ENCODE measurements around the gene ADAMTS14.

ADAMTS14 gene

DNA sequence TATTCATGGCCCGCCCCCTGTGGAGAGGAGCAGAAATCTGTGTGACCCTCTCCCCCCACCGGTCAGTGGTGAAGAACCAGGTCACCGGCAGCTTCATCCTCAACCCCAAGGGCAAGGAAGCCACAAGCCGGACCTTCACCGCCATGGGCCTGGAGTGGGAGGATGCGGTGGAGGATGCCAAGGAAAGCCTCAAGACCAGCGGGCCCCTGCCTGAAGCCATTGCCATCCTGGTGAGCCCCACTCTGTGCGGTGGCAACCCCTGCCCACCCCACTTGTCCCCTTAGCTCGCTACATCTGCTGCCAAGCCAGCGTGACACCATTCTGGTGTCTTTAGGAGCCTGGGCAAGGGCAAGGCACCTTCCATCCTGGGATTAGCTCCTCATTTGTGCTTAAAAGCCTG, 77.5 kb downstream of the ADAMTS14 start:
- no peaks in the 10 kb centered on the region for H3K9me3 ChIP-seq (ENCODE audit: control insufficient read depth in 1 of 2, low read length in 2 of 2)
- H3K36me3 ChIP-seq (ENCODE audit: control insufficient read depth in 1 of 2, insufficient read depth in 2 of 2, low read length in 2 of 2): no peaks in the 10 kb centered on the region
- no peaks in the 10 kb centered on the region for H3K4me1 ChIP-seq (ENCODE audit: control insufficient read depth in 1 of 2, insufficient read depth in 2 of 2, low read length in 2 of 2)
- no peak overlapping the region for H3K27ac ChIP-seq (ENCODE audit: low read depth, low read length)
- no peak overlapping the region for H3K9ac ChIP-seq (ENCODE audit: low read depth in 1 of 2, low read length in 2 of 2)
- H3K4me3 ChIP-seq (ENCODE audit: low read depth in 1 of 2, low read length in 2 of 2): no peak overlapping the region
- no peaks in the 10 kb centered on the region for H3K27me3 ChIP-seq (ENCODE audit: control insufficient read depth in 1 of 2, insufficient read depth in 2 of 2, low read length in 2 of 2)

DNA sequence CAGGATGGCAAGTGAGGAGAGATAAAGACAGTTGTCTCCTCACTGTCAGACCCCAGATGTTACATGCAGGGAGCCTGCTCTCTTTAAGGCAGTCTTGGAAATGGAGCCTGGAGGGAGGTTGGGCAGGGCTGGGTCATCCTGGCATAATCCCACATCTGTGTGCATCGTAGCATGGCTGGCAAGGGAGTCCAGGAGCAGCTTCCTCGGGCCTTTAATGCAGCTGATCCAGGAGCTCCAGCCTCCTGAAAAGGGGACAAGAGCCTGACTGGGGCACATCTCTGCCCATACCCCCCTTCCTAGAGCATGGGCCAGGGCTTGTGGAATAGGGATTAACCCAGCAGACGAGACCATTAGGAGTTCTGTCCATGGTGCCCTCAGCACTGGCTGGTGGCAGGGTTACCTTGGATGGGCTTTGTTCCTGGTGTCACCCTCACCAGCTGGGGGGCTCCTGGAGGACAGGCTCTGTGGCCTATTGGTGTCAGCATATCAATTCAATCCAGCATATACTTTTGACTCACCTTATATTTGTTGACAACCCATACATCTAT, 77.9 kb downstream of the ADAMTS14 start:
- no peaks in the 10 kb centered on the region for H3K36me3 ChIP-seq (ENCODE audit: control insufficient read depth in 1 of 2, insufficient read depth in 2 of 2, low read length in 2 of 2)

DNA sequence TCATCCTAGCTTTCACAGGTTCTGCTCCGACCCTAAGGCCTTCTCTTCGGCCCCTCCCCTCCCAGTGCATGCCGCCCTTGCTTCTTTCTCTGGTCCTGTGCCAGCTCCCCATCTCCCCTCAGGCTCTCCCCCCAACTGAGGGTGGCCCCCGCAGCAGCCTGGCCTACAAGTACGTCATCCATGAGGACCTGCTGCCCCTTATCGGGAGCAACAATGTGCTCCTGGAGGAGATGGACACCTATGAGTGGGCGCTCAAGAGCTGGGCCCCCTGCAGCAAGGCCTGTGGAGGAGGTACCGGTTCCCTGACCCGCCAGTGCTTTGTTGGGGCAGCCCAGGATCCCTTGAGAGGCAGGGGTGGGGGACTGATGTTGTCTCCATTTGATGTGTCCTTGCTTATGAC, 79.0 kb downstream of the ADAMTS14 start:
- Histone ChIP-seq H3K27me3 (ENCODE audit: control insufficient read depth in 1 of 2, insufficient read depth in 2 of 2, low read length in 2 of 2) (no peaks in the 10 kb centered on the region), H3K4me3 (ENCODE audit: low read depth in 1 of 2, low read length in 2 of 2) (no peak overlapping the region), H3K36me3 (ENCODE audit: control insufficient read depth in 1 of 2, insufficient read depth in 2 of 2, low read length in 2 of 2) (no peaks in the 10 kb centered on the region), H3K27ac (ENCODE audit: low read depth, low read length) (no peak overlapping the region), H3K9me3 (ENCODE audit: control insufficient read depth in 1 of 2, low read length in 2 of 2) (no peaks in the 10 kb centered on the region), H3K9ac (ENCODE audit: low read depth in 1 of 2, low read length in 2 of 2) (no peak overlapping the region), H3K4me1 (ENCODE audit: control insufficient read depth in 1 of 2, insufficient read depth in 2 of 2, low read length in 2 of 2) (no peaks in the 10 kb centered on the region)

More for the DNA sequence above, 77.9 kb downstream of the ADAMTS14 start:
- H3K9me3 ChIP-seq (ENCODE audit: control insufficient read depth in 1 of 2, low read length in 2 of 2): no peaks in the 10 kb centered on the region
- no peaks in the 10 kb centered on the region for H3K4me1 ChIP-seq (ENCODE audit: control insufficient read depth in 1 of 2, insufficient read depth in 2 of 2, low read length in 2 of 2)
- no peaks in the 10 kb centered on the region for H3K27me3 ChIP-seq (ENCODE audit: control insufficient read depth in 1 of 2, insufficient read depth in 2 of 2, low read length in 2 of 2)
- H3K4me3 ChIP-seq (ENCODE audit: low read depth in 1 of 2, low read length in 2 of 2): no peak overlapping the region
- H3K27ac ChIP-seq (ENCODE audit: low read depth, low read length): no peak overlapping the region
- no peak overlapping the region for H3K9ac ChIP-seq (ENCODE audit: low read depth in 1 of 2, low read length in 2 of 2)

DNA sequence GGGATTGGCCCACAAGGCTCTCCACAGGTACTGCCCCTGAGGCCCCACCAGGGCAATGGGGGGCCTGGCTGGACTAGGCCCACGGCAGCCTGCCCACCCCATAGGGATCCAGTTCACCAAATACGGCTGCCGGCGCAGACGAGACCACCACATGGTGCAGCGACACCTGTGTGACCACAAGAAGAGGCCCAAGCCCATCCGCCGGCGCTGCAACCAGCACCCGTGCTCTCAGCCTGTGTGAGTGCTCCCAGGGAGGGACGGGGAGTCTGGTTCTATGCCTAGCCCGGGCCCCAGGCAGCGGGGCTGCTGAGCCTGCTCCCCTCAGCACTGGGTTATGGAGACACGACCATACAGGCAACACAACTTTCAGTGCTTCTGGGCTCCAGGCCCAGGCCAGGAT, 79.7 kb downstream of the ADAMTS14 start:
- no peaks in the 10 kb centered on the region for H3K27me3 ChIP-seq (ENCODE audit: control insufficient read depth in 1 of 2, insufficient read depth in 2 of 2, low read length in 2 of 2)
- no peaks in the 10 kb centered on the region for H3K9me3 ChIP-seq (ENCODE audit: control insufficient read depth in 1 of 2, low read length in 2 of 2)
- H3K4me3 ChIP-seq (ENCODE audit: low read depth in 1 of 2, low read length in 2 of 2): no peak overlapping the region
- H3K9ac ChIP-seq (ENCODE audit: low read depth in 1 of 2, low read length in 2 of 2): no peak overlapping the region
- H3K4me1 ChIP-seq (ENCODE audit: control insufficient read depth in 1 of 2, insufficient read depth in 2 of 2, low read length in 2 of 2): no peaks in the 10 kb centered on the region
- no peaks in the 10 kb centered on the region for H3K36me3 ChIP-seq (ENCODE audit: control insufficient read depth in 1 of 2, insufficient read depth in 2 of 2, low read length in 2 of 2)
- no peak overlapping the region for H3K27ac ChIP-seq (ENCODE audit: low read depth, low read length)

DNA sequence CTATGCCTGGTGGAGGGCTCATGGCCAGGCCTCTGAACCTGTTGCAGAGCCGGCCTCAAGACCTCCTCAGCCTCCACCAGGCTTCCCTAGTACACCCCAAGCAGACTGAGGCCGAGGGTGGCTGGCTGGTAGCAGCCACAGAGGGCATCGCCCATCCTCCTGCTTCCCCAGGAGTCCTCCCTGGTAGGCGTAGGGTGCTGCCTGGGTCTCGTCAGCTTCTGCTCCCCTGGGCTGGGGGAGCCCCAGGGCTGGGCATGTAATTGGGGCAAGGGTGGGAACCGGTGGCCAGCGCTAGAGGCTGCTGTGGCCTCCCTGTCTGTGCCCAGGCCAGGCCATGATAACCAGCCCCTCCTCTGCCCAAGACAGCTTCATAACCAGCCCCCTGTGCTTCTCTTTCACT, 80.3 kb downstream of the ADAMTS14 start:
- Histone ChIP-seq H3K4me1 (ENCODE audit: control insufficient read depth in 1 of 2, insufficient read depth in 2 of 2, low read length in 2 of 2) (no peaks in the 10 kb centered on the region), H3K27me3 (ENCODE audit: control insufficient read depth in 1 of 2, insufficient read depth in 2 of 2, low read length in 2 of 2) (no peaks in the 10 kb centered on the region), H3K9ac (ENCODE audit: low read depth in 1 of 2, low read length in 2 of 2) (no peak overlapping the region), H3K36me3 (ENCODE audit: control insufficient read depth in 1 of 2, insufficient read depth in 2 of 2, low read length in 2 of 2) (no peaks in the 10 kb centered on the region), H3K4me3 (ENCODE audit: low read depth in 1 of 2, low read length in 2 of 2) (no peak overlapping the region), H3K9me3 (ENCODE audit: control insufficient read depth in 1 of 2, low read length in 2 of 2) (no peaks in the 10 kb centered on the region), H3K27ac (ENCODE audit: low read depth, low read length) (no peak overlapping the region)

DNA sequence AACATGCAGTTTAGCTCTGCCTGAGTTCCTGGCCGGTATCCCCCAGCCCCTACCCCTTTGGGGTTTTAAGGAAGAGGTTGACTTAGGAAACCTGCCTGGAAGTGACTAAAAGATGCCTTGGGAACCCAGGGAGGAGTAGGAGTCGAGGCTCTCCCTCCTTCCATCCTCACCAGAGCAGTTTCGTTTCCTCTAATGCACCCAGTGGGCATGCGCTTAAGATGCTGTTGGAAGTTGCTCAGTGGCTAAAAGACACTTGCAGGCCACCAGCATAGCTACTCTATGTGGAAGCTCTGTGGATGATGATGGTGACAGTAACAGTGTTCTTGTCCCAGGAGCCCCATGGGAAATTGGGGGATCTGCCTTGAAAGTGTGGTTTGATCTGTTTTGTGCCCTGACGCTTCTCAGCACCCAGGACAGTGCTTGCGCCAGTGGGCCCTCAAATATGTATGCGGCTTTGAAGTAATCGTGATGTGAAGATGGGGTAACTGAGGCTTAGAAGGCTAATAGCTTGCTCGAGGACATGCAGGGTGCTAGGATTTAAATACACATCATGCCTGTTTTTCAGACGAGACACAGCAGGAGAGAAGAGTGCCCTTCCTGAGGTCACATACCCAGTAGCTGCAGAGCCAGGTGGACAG, 80.8 kb downstream of the ADAMTS14 start:
- no peak overlapping the region for H3K4me3 ChIP-seq (ENCODE audit: low read depth in 1 of 2, low read length in 2 of 2)
- H3K36me3 ChIP-seq (ENCODE audit: control insufficient read depth in 1 of 2, insufficient read depth in 2 of 2, low read length in 2 of 2): no peaks in the 10 kb centered on the region
- H3K9ac ChIP-seq (ENCODE audit: low read depth in 1 of 2, low read length in 2 of 2): no peak overlapping the region
- H3K27me3 ChIP-seq (ENCODE audit: control insufficient read depth in 1 of 2, insufficient read depth in 2 of 2, low read length in 2 of 2): no peaks in the 10 kb centered on the region
- no peaks in the 10 kb centered on the region for H3K4me1 ChIP-seq (ENCODE audit: control insufficient read depth in 1 of 2, insufficient read depth in 2 of 2, low read length in 2 of 2)
- H3K27ac ChIP-seq (ENCODE audit: low read depth, low read length): no peak overlapping the region
- H3K9me3 ChIP-seq (ENCODE audit: control insufficient read depth in 1 of 2, low read length in 2 of 2): no peaks in the 10 kb centered on the region

DNA sequence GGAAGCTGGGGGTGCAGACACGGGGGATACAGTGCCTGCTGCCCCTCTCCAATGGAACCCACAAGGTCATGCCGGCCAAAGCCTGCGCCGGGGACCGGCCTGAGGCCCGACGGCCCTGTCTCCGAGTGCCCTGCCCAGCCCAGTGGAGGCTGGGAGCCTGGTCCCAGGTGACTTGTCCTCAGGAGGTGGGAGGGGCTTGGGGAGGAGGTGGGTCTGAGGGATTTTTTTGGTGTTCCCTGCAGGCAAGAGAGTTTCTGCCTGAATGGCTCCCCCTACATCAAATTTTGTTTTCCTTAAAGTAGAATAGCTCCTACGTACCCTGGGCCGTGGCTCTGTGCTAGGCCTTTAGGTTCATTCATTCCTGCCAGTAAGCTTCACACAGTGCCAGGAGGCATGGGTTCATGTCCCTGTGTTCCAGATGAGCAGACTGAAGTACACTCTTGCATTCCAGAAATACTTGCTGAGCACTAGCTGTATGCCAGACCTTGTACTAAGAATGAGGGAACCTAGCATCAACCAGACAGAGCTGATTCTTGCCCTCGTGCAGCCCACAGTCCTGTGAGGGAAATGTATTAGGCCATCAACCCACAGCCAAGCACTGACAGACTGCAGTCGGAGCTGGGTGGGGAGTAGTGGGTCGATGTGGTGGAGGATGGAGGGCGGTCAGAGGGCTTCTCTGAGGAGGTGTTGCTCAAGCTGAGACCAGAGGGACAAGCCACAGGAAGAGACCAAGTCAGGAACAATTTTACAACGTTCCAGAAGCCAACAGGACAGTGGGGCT, 81.7 kb downstream of the ADAMTS14 start:
- Histone ChIP-seq H3K27me3 (ENCODE audit: control insufficient read depth in 1 of 2, insufficient read depth in 2 of 2, low read length in 2 of 2) (no peaks in the 10 kb centered on the region), H3K36me3 (ENCODE audit: control insufficient read depth in 1 of 2, insufficient read depth in 2 of 2, low read length in 2 of 2) (no peaks in the 10 kb centered on the region), H3K4me3 (ENCODE audit: low read depth in 1 of 2, low read length in 2 of 2) (no peak overlapping the region), H3K9me3 (ENCODE audit: control insufficient read depth in 1 of 2, low read length in 2 of 2) (no peaks in the 10 kb centered on the region), H3K4me1 (ENCODE audit: control insufficient read depth in 1 of 2, insufficient read depth in 2 of 2, low read length in 2 of 2) (no peaks in the 10 kb centered on the region), H3K9ac (ENCODE audit: low read depth in 1 of 2, low read length in 2 of 2) (no peak overlapping the region), H3K27ac (ENCODE audit: low read depth, low read length) (no peak overlapping the region)

DNA sequence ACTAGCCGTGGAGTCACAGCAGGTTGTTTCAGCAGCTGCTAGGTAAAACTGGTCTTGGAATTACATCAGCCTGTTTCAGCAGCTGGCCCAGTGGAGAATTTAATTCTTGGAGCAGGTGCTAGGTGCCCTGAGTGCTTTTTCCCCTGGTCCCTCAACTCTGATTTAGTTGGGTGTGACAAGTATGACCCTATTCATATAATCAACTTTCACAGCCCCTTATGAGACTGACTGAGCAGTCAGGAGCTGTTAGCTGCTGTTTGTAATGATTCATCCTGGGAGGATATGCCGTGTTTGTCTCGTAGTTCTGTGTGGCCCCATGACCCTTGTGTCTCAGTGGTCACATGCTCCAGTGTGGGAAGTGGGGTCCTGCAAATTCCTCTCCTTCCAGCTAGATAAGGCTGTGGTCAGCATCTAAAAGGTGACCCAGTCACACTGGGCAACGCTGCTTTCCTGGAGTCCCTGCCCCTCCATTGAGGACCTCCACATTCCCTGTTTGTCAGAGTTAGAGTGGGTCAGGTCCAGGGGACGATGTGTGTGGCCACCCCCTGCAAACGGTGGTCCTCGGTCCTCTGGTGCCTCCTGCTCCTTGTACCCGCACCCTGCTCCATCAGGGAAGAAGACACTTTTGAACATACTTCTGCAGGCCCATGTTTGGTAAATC, 84.5 kb downstream of the ADAMTS14 start:
- H3K9ac ChIP-seq (ENCODE audit: low read depth in 1 of 2, low read length in 2 of 2): no peak overlapping the region
- H3K27me3 ChIP-seq (ENCODE audit: control insufficient read depth in 1 of 2, insufficient read depth in 2 of 2, low read length in 2 of 2): no peaks in the 10 kb centered on the region
- H3K27ac ChIP-seq (ENCODE audit: low read depth, low read length): no peak overlapping the region

DNA sequence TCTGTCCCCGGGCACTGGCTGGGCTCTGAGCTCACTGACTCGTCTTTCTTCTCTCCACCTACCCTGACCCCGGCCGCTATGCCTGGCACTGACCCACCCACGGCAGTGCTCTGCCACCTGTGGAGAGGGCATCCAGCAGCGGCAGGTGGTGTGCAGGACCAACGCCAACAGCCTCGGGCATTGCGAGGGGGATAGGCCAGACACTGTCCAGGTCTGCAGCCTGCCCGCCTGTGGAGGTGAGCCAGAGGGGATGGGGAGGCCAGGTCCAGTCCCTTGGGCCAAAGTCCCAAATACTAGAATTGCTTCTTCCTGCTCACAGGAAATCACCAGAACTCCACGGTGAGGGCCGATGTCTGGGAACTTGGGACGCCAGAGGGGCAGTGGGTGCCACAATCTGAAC, 85.5 kb downstream of the ADAMTS14 start:
- Histone ChIP-seq H3K27me3 (ENCODE audit: control insufficient read depth in 1 of 2, insufficient read depth in 2 of 2, low read length in 2 of 2) (no peaks in the 10 kb centered on the region), H3K36me3 (ENCODE audit: control insufficient read depth in 1 of 2, insufficient read depth in 2 of 2, low read length in 2 of 2) (no peaks in the 10 kb centered on the region), H3K27ac (ENCODE audit: low read depth, low read length) (no peak overlapping the region), H3K4me1 (ENCODE audit: control insufficient read depth in 1 of 2, insufficient read depth in 2 of 2, low read length in 2 of 2) (no peaks in the 10 kb centered on the region), H3K9ac (ENCODE audit: low read depth in 1 of 2, low read length in 2 of 2) (no peak overlapping the region), H3K9me3 (ENCODE audit: control insufficient read depth in 1 of 2, low read length in 2 of 2) (no peaks in the 10 kb centered on the region), H3K4me3 (ENCODE audit: low read depth in 1 of 2, low read length in 2 of 2) (no peak overlapping the region)

More for the DNA sequence above, 84.5 kb downstream of the ADAMTS14 start:
- no peaks in the 10 kb centered on the region for H3K4me1 ChIP-seq (ENCODE audit: control insufficient read depth in 1 of 2, insufficient read depth in 2 of 2, low read length in 2 of 2)
- no peaks in the 10 kb centered on the region for H3K9me3 ChIP-seq (ENCODE audit: control insufficient read depth in 1 of 2, low read length in 2 of 2)
- H3K4me3 ChIP-seq (ENCODE audit: low read depth in 1 of 2, low read length in 2 of 2): no peak overlapping the region
- no peaks in the 10 kb centered on the region for H3K36me3 ChIP-seq (ENCODE audit: control insufficient read depth in 1 of 2, insufficient read depth in 2 of 2, low read length in 2 of 2)

All from duodenal mucosa (tissue), 2 donors.